Measurements from ENCODE around the gene DISP3. TPM values are rescaled to one million over a fixed set of nuclear protein-coding genes. Genes with fewer than 3 reads are reported as not detected.

The DISP3 gene
- total and polyA plus RNA-seq, 4 donors = 0.10 to 0.12 TPM; not detected in 2

DNA sequence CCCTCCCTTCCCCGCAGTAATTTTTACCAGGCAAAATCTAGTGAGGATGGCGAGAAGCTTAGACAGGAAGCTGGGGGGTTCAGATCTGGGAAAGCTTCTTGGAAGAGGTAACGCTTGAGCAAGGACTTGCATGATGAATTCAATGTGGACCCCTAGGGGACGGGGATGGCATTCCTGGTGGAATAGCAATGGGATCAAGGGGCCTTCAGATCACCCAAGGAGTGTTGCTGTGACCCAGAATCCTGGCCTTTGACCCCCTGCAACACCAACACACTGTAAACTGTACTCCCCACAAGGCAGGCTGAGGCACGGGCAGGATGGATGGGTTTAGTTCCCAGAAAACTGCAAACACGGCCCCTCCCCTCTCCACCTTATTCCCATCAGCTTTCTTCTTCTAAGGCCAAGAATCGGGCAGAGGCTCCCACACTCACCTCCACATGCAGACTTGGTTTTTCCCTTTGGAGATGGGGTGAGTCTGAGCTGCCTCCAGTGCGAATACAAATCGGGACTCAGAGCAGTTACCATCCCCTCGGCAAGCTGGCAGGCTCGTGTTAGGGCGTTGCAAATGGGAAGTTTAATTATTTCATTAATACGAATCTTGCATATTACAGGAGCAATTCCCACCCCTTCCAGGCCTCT lies 20.1 kb downstream of the DISP3 start:
- H3K27me3 ChIP-seq (ENCODE audit: control insufficient read depth in 1 of 2, insufficient read depth in 2 of 2, low read length in 1 of 2) = no peaks in the 10 kb centered on the region
- WGBS, 2 donors = 32 to 42% methylated on average over 13 of the region's 13 CpGs
- DNase-seq (no peak), ATAC-seq (ENCODE audit: low FRiP score) (no peak)
- no peak overlapping the region for H3K4me3 ChIP-seq (ENCODE audit: low read length in 2 of 2)
- H3K9me3 ChIP-seq (ENCODE audit: control insufficient read depth, low read length) = peaks cover 7% of the 10 kb centered on the region
- no peaks in the 10 kb centered on the region for H3K4me1 ChIP-seq (ENCODE audit: control insufficient read depth in 1 of 2, insufficient read depth in 2 of 2, low read length in 2 of 2)
- no peak overlapping the region for H3K27ac ChIP-seq (ENCODE audit: low read depth in 1 of 2, low read length in 2 of 2)
- intact Hi-C loops (cut with DNase I) = no loop called here
- H3K36me3 ChIP-seq (ENCODE audit: control insufficient read depth in 1 of 2, insufficient read depth in 2 of 2, low read length in 1 of 2) = no peaks in the 10 kb centered on the region

DNA sequence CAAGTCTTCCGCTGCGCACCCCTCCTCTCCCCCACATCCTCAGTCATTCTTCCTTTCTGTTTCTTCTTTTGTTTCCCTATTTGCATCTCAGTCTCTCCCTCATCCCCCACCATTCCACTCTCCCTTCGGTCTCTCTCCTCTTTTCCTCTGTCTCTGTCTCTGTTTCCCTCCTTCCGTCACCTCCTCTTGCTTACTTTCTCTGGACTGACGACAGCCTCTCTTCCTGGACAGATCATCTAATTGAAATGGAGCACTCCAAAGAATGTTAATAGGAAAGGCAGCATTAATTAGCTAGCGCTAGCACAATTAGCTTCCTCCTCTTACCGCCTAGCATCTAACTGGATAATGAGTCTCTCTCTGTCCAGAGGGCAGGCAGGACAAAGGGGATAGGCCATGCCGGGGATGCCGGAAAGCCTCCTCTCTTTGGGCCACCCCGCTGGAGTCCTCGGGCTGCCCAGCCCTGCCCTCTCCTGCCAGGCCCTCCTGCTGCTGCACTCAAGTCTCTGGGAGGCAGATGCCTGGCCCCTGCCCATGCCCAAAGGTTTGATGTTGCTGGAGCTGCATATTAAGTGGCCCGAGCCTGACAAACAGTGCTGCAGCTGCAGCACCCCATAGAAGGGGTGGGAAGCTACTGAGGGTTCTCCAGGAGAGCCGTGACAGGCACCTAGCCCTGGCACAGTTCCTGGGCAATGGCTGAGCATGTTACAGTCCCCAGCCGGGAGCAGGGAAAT lies 20.8 kb downstream of the DISP3 start:
- H3K27me3 ChIP-seq (ENCODE audit: control insufficient read depth in 1 of 2, insufficient read depth in 2 of 2, low read length in 1 of 2) = no peaks in the 10 kb centered on the region
- H3K36me3 ChIP-seq (ENCODE audit: control insufficient read depth in 1 of 2, insufficient read depth in 2 of 2, low read length in 1 of 2) = no peaks in the 10 kb centered on the region
- DNase-seq (no peak), ATAC-seq (ENCODE audit: low FRiP score) (no peak)
- H3K27ac ChIP-seq (ENCODE audit: low read depth in 1 of 2, low read length in 2 of 2) = no peak overlapping the region
- no peak overlapping the region for H3K4me3 ChIP-seq (ENCODE audit: low read length in 2 of 2)
- 46 to 49% methylated on average over 14 of the region's 14 CpGs for WGBS, 2 donors
- peaks cover 10% of the 10 kb centered on the region for H3K9me3 ChIP-seq (ENCODE audit: control insufficient read depth, low read length)
- H3K4me1 ChIP-seq (ENCODE audit: control insufficient read depth in 1 of 2, insufficient read depth in 2 of 2, low read length in 2 of 2) = no peaks in the 10 kb centered on the region
- intact Hi-C loops (cut with DNase I) = no loop called here

DNA sequence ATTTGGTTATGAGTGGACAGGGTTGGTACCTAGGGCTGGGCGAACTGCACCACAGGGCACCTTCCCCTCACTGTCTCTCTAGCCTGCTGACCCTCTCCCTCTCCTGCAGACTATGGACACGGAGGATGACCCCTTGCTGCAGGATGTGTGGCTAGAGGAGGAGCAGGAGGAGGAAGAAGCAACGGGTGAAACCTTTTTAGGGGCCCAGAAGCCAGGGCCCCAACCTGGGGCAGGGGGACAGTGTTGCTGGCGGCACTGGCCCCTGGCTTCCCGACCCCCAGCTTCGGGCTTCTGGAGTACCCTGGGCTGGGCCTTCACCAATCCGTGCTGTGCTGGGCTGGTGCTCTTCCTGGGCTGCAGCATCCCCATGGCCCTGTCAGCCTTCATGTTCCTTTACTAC lies 21.9 kb downstream of the DISP3 start:
- ATAC-seq (ENCODE audit: low FRiP score) (no peak), DNase-seq (no peak)
- Histone ChIP-seq H3K9me3 (ENCODE audit: control insufficient read depth, low read length) (peaks cover 12% of the 10 kb centered on the region), H3K4me1 (ENCODE audit: control insufficient read depth in 1 of 2, insufficient read depth in 2 of 2, low read length in 2 of 2) (no peaks in the 10 kb centered on the region), H3K36me3 (ENCODE audit: control insufficient read depth in 1 of 2, insufficient read depth in 2 of 2, low read length in 1 of 2) (no peaks in the 10 kb centered on the region), H3K27ac (ENCODE audit: low read depth in 1 of 2, low read length in 2 of 2) (no peak overlapping the region), H3K4me3 (ENCODE audit: low read length in 2 of 2) (no peak overlapping the region), H3K27me3 (ENCODE audit: control insufficient read depth in 1 of 2, insufficient read depth in 2 of 2, low read length in 1 of 2) (no peaks in the 10 kb centered on the region)
- intact Hi-C loops (cut with DNase I) = no loop called here
- 86 to 88% methylated on average over 7 of the region's 7 CpGs for WGBS, 2 donors

DNA sequence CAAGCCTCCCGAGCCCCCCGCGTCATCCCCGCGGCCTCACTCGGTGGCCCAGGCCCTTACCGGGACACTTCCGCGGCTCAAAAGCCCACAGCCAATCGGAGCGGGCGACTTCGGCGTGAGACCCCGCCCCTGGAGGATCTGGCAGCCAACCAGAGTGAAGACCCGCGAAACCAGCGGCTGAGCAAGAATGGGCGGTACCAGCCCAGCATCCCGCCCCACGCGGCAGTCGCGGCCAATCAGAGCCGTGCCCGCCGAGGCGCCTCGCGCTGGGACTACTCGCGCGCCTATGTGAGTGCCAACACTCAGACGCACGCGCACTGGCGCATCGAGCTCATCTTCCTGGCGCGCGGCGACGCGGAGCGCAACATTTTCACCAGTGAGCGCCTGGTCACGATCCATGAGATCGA lies 22.5 kb downstream of the DISP3 start:
- no peaks in the 10 kb centered on the region for H3K36me3 ChIP-seq (ENCODE audit: control insufficient read depth in 1 of 2, insufficient read depth in 2 of 2, low read length in 1 of 2)
- H3K27ac ChIP-seq (ENCODE audit: low read depth in 1 of 2, low read length in 2 of 2) = no peak overlapping the region
- no peaks in the 10 kb centered on the region for H3K27me3 ChIP-seq (ENCODE audit: control insufficient read depth in 1 of 2, insufficient read depth in 2 of 2, low read length in 1 of 2)
- no peaks in the 10 kb centered on the region for H3K4me1 ChIP-seq (ENCODE audit: control insufficient read depth in 1 of 2, insufficient read depth in 2 of 2, low read length in 2 of 2)
- WGBS, 2 donors = 9 to 24% methylated on average over 40 to 48 of the region's 48 CpGs
- peaks cover 12% of the 10 kb centered on the region for H3K9me3 ChIP-seq (ENCODE audit: control insufficient read depth, low read length)
- intact Hi-C loops (cut with DNase I) = no loop called here
- no peak for DNase-seq
- no peak for ATAC-seq (ENCODE audit: low FRiP score)
- H3K4me3 ChIP-seq (ENCODE audit: low read length in 2 of 2) = no peak overlapping the region

DNA sequence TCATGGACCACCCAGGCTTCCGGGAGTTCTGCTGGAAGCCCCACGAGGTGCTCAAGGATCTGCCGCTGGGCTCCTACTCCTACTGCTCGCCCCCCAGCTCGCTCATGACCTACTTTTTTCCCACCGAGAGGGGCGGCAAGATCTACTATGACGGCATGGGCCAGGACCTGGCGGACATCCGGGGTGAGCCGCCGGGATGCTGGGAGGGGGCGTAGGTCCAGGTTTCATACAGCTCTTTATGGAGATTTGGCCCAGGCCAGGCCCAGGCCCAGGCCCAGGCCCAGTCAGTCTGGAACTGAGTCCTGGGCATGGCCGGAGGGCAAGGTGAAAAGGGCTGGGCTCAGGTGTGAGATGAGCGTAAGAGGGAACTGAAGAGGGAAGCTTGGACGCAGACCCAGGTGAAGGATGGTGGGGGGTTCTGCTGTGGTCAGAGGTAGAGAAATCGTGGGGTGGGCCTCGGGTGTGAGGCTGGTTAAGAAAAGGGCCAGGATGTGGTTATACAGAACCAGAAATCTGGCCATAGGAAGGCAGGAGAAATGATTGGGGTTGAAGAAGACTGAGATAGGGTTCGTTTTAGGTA lies 23.0 kb downstream of the DISP3 start:
- intact Hi-C loops (cut with DNase I) = no loop called here
- H3K36me3 ChIP-seq (ENCODE audit: control insufficient read depth in 1 of 2, insufficient read depth in 2 of 2, low read length in 1 of 2) = no peaks in the 10 kb centered on the region
- WGBS, 2 donors = 56 to 73% methylated on average over 19 of the region's 19 CpGs
- H3K27me3 ChIP-seq (ENCODE audit: control insufficient read depth in 1 of 2, insufficient read depth in 2 of 2, low read length in 1 of 2) = no peaks in the 10 kb centered on the region
- H3K4me3 ChIP-seq (ENCODE audit: low read length in 2 of 2) = no peak overlapping the region
- H3K4me1 ChIP-seq (ENCODE audit: control insufficient read depth in 1 of 2, insufficient read depth in 2 of 2, low read length in 2 of 2) = no peaks in the 10 kb centered on the region
- peaks cover 14% of the 10 kb centered on the region for H3K9me3 ChIP-seq (ENCODE audit: control insufficient read depth, low read length)
- DNase-seq (no peak), ATAC-seq (ENCODE audit: low FRiP score) (no peak)
- H3K27ac ChIP-seq (ENCODE audit: low read depth in 1 of 2, low read length in 2 of 2) = no peak overlapping the region

DNA sequence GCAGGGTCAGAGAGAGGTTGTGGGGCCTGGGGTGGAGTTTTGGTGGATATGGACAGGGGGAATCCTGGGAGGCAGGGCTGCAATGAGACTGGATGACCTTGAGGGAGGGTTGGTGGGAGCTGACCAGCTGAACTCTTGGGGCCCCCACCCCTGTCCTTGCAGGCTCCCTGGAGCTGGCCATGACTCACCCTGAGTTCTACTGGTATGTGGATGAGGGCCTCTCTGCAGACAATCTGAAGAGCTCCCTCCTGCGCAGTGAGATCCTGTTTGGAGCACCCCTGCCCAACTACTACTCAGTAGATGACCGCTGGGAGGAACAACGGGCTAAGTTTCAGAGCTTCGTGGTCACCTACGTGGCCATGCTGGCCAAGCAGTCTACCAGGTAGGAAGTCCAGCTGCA lies 23.6 kb downstream of the DISP3 start:
- 85 to 95% methylated on average over 5 of the region's 5 CpGs for WGBS, 2 donors
- H3K36me3 ChIP-seq (ENCODE audit: control insufficient read depth in 1 of 2, insufficient read depth in 2 of 2, low read length in 1 of 2) = no peaks in the 10 kb centered on the region
- H3K27me3 ChIP-seq (ENCODE audit: control insufficient read depth in 1 of 2, insufficient read depth in 2 of 2, low read length in 1 of 2) = no peaks in the 10 kb centered on the region
- no peak overlapping the region for H3K4me3 ChIP-seq (ENCODE audit: low read length in 2 of 2)
- no peaks in the 10 kb centered on the region for H3K4me1 ChIP-seq (ENCODE audit: control insufficient read depth in 1 of 2, insufficient read depth in 2 of 2, low read length in 2 of 2)
- DNase-seq (no peak), ATAC-seq (ENCODE audit: low FRiP score) (no peak)
- peaks cover 17% of the 10 kb centered on the region for H3K9me3 ChIP-seq (ENCODE audit: control insufficient read depth, low read length)
- no peak overlapping the region for H3K27ac ChIP-seq (ENCODE audit: low read depth in 1 of 2, low read length in 2 of 2)
- intact Hi-C loops (cut with DNase I) = no loop called here

DNA sequence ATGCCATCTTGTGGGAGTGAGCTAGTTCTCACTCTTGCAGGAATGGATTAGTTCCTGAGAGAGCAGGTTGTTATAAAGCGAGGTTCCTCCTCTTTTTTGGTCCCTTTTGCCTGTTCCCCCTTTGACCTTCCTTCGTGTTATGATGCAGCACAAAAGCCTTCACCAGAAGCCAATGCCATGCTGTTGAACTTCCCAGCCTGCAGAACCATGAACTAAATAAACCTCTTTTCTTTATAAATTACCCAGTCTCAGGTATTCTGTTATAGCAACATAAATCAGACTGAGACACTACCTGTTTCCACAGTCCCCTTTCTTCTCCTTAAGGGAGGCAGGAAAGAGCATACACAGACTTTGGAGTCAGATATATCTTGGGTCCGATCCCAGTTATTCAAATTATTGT lies 25.6 kb downstream of the DISP3 start:
- no peaks in the 10 kb centered on the region for H3K4me1 ChIP-seq (ENCODE audit: control insufficient read depth in 1 of 2, insufficient read depth in 2 of 2, low read length in 2 of 2)
- no peak overlapping the region for H3K4me3 ChIP-seq (ENCODE audit: low read length in 2 of 2)
- WGBS, 2 donors = 72 to 85% methylated on average over 3 of the region's 3 CpGs
- intact Hi-C loops (cut with DNase I) = no loop called here
- no peaks in the 10 kb centered on the region for H3K27me3 ChIP-seq (ENCODE audit: control insufficient read depth in 1 of 2, insufficient read depth in 2 of 2, low read length in 1 of 2)
- ATAC-seq (ENCODE audit: low FRiP score) (no peak), DNase-seq (no peak)
- no peaks in the 10 kb centered on the region for H3K36me3 ChIP-seq (ENCODE audit: control insufficient read depth in 1 of 2, insufficient read depth in 2 of 2, low read length in 1 of 2)
- H3K27ac ChIP-seq (ENCODE audit: low read depth in 1 of 2, low read length in 2 of 2) = no peak overlapping the region
- peaks cover 17% of the 10 kb centered on the region for H3K9me3 ChIP-seq (ENCODE audit: control insufficient read depth, low read length)

DNA sequence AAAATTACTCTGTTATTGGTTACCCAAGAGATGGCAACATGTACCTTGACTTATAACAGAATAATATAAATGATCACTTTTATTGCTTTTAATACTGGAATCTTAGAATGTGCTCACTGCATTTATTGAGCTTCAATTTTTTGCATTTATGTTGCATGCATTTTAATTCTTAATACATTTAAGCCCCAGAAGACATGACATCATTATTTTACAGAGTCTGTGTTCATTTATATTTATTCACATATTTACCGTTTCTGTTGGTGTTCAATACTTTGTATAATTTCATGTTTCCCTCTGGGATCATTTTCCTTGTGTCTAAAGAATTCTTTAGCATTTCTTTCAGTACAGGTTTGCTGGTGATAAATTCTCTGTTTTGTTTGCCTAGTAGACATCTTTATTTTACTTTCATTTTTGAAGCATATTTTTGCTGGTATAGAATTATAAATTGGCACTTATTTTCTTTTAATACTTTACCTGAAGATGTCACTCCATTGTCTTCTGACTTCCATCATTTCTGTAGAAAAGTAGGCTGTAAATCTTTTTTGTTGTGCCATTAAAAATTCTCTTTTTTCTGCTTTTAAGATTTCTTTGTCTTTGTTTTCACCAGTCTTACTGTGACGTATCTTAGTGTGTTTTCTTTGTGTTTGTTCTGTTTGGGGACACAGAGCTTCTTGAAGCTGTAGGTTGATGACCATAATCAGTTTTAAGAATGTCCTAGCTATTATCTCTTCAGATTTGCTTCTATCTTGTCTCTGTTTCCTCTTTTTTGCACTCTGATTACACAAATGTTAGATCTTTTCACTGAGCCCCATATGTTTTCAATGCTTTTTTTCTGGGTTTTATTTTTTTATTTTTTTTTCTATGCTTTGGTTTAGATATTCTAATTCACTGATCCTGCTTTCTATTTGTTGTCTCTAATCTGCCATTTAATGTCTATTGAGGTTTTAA lies 26.9 kb downstream of the DISP3 start:
- H3K4me3 ChIP-seq (ENCODE audit: low read length in 2 of 2) = no peak overlapping the region
- intact Hi-C loops (cut with DNase I) = no loop called here
- no peaks in the 10 kb centered on the region for H3K36me3 ChIP-seq (ENCODE audit: control insufficient read depth in 1 of 2, insufficient read depth in 2 of 2, low read length in 1 of 2)
- H3K9me3 ChIP-seq (ENCODE audit: control insufficient read depth, low read length) = peaks cover 17% of the 10 kb centered on the region
- no peak overlapping the region for H3K27ac ChIP-seq (ENCODE audit: low read depth in 1 of 2, low read length in 2 of 2)
- DNase-seq (no peak), ATAC-seq (ENCODE audit: low FRiP score) (no peak)
- no peaks in the 10 kb centered on the region for H3K27me3 ChIP-seq (ENCODE audit: control insufficient read depth in 1 of 2, insufficient read depth in 2 of 2, low read length in 1 of 2)
- H3K4me1 ChIP-seq (ENCODE audit: control insufficient read depth in 1 of 2, insufficient read depth in 2 of 2, low read length in 2 of 2) = no peaks in the 10 kb centered on the region
- WGBS, 2 donors = 82 to 85% methylated on average over 2 of the region's 2 CpGs
